ENCODE data around the gene CERS5.

GRCh38 chr12:50145439-50145838 is 21.7 kb downstream of the CERS5 start:
- TF ChIP-seq GATA1 (IDR thresholded peaks at IDR 0.05; ENCODE audit: low read depth, low read length) (no peak), POLR2A (IDR thresholded peaks at IDR 0.05; ENCODE audit: low read length) (no peak)
